ENCODE data around the gene B4GALT3. TPM values are rescaled to one million over a fixed set of nuclear protein-coding genes. Genes with fewer than 3 reads are reported as not detected.

The B4GALT3 gene
- total and polyA plus RNA-seq, 9 of the 15 experiments (the other 6 are each of a cell fraction or from before 2014, with no cell fraction given), result 31.2 to 103 (median 46.1) TPM

DNA sequence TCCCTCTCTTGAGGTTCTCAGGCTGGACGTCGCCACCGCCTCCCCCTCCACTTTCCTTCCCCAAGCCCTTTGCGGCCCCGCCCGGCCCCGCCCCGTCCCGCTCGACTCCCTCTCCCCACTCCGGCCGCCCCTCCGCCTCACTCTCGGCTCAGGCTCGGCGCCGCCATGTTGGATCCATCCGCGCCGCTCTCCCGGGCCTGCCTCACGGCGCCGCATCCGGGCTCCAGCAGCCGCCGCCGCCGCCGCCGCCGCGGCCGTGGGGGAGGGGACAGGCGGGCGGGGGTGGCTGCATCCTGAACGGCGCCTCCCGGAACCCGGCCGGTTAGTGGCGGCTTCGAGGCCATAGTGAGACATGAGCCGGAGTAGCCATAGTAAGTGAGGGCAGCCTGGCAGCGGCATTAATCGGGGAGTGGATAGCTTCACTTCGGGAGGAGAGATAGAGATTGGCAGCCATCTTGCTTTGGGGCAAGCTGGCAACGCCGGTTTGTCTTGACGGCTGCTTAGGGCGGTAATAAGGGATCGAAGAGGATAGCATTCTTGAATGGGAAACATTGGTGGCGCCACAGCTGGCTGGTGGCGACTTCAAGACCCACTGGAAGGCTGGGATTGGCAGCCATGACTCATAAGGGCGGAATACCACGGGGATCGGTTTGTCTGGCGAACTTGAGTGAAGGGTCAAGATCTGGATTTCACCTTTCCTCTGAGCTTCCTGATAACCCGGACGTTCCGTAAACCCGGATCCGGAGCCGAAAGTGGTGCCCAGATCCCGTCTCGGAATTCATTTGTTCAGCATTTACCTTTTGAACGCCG lies 44.7 kb downstream of the B4GALT3 start, which contains the start of gene DEDD (continued):
- TF ChIP-seq ZNF57 (CRISPR knock-in tag; IDR thresholded peaks at IDR 0.05), result no peak
- TF ChIP-seq, protein P1, sequence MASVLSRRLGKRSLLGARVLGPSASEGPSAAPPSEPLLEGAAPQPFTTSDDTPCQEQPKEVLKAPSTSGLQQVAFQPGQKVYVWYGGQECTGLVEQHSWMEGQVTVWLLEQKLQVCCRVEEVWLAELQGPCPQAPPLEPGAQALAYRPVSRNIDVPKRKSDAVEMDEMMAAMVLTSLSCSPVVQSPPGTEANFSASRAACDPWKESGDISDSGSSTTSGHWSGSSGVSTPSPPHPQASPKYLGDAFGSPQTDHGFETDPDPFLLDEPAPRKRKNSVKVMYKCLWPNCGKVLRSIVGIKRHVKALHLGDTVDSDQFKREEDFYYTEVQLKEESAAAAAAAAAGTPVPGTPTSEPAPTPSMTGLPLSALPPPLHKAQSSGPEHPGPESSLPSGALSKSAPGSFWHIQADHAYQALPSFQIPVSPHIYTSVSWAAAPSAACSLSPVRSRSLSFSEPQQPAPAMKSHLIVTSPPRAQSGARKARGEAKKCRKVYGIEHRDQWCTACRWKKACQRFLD (CRISPR knock-in tag; IDR thresholded peaks at IDR 0.05), result peak; percentile 92
- peak; percentile 60 for TF ChIP-seq ETV1 (tag; conservative IDR thresholded peaks at IDR 0.05; ENCODE audit: low read depth)
- TF ChIP-seq TGIF2 (CRISPR knock-in tag; IDR thresholded peaks at IDR 0.05), result no peak; the same call in 1 of the 2 replicates
- TF ChIP-seq DNMT1 (IDR thresholded peaks at IDR 0.05), result 0 out of 2 replicates have a peak, but pooled peaks have one; percentile 10
- TF ChIP-seq, protein P2, sequence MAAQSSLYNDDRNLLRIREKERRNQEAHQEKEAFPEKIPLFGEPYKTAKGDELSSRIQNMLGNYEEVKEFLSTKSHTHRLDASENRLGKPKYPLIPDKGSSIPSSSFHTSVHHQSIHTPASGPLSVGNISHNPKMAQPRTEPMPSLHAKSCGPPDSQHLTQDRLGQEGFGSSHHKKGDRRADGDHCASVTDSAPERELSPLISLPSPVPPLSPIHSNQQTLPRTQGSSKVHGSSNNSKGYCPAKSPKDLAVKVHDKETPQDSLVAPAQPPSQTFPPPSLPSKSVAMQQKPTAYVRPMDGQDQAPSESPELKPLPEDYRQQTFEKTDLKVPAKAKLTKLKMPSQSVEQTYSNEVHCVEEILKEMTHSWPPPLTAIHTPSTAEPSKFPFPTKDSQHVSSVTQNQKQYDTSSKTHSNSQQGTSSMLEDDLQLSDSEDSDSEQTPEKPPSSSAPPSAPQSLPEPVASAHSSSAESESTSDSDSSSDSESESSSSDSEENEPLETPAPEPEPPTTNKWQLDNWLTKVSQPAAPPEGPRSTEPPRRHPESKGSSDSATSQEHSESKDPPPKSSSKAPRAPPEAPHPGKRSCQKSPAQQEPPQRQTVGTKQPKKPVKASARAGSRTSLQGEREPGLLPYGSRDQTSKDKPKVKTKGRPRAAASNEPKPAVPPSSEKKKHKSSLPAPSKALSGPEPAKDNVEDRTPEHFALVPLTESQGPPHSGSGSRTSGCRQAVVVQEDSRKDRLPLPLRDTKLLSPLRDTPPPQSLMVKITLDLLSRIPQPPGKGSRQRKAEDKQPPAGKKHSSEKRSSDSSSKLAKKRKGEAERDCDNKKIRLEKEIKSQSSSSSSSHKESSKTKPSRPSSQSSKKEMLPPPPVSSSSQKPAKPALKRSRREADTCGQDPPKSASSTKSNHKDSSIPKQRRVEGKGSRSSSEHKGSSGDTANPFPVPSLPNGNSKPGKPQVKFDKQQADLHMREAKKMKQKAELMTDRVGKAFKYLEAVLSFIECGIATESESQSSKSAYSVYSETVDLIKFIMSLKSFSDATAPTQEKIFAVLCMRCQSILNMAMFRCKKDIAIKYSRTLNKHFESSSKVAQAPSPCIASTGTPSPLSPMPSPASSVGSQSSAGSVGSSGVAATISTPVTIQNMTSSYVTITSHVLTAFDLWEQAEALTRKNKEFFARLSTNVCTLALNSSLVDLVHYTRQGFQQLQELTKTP (IDR thresholded peaks at IDR 0.05; ENCODE audit: low read depth in 1 of 2, partially characterized antibody in 2 of 2), result peak in 1 of 2 experiments; percentile 69
- TF ChIP-seq ESRRA (IDR thresholded peaks at IDR 0.05; ENCODE audit: borderline replicate concordance, low read depth), result peak; percentile 39; the same call in 1 of the 2 replicates
- TF ChIP-seq ILF3 (IDR thresholded peaks at IDR 0.05; ENCODE audit: borderline replicate concordance), result peak; percentile 89; the same call in 1 of the 2 replicates
- TF ChIP-seq SAP30 (IDR thresholded peaks at IDR 0.05; ENCODE audit: borderline replicate concordance, insufficient read depth, low read depth, low read length, poor library complexity, severe bottlenecking), result peak; percentile 71
- no peak for TF ChIP-seq ZNF696 (CRISPR knock-in tag; conservative IDR thresholded peaks at IDR 0.05)
- TF ChIP-seq ETV6 (IDR thresholded peaks at IDR 0.05; ENCODE audit: borderline replicate concordance in 1 of 2, low read depth in 2 of 2, low read length in 1 of 2), result peak in 1 of 2 experiments; percentile 41; a peak in 1 of 4 replicates
- no peak for TF ChIP-seq ETV6 (CRISPR knock-in tag; IDR thresholded peaks at IDR 0.05; ENCODE audit: borderline replicate concordance)
- TF ChIP-seq, protein P3, sequence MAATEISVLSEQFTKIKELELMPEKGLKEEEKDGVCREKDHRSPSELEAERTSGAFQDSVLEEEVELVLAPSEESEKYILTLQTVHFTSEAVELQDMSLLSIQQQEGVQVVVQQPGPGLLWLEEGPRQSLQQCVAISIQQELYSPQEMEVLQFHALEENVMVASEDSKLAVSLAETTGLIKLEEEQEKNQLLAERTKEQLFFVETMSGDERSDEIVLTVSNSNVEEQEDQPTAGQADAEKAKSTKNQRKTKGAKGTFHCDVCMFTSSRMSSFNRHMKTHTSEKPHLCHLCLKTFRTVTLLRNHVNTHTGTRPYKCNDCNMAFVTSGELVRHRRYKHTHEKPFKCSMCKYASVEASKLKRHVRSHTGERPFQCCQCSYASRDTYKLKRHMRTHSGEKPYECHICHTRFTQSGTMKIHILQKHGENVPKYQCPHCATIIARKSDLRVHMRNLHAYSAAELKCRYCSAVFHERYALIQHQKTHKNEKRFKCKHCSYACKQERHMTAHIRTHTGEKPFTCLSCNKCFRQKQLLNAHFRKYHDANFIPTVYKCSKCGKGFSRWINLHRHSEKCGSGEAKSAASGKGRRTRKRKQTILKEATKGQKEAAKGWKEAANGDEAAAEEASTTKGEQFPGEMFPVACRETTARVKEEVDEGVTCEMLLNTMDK (IDR thresholded peaks at IDR 0.05; ENCODE audit: borderline replicate concordance, insufficient read depth, low read depth, low read length, poor library complexity, severe bottlenecking), result peak; percentile 75
- peak; percentile 98 to 99 (median 98) for TF ChIP-seq YY1 (IDR thresholded peaks at IDR 0.05; ENCODE audit: borderline replicate concordance in 1 of 3, control insufficient read depth in 1 of 3, extremely low read depth in 1 of 3, insufficient read depth in 3 of 3, insufficient read length in 1 of 3, insufficient replicate concordance in 2 of 3, low read depth in 1 of 3, low read length in 2 of 3)
- peak; percentile 60; the same call in 1 of the 2 replicates for TF ChIP-seq FOXJ2 (tag; IDR thresholded peaks at IDR 0.05)
- no peak for TF ChIP-seq JUN (IDR thresholded peaks at IDR 0.05; ENCODE audit: borderline replicate concordance, low read depth, low read length)
- TF ChIP-seq JUN (CRISPR knock-in tag; IDR thresholded peaks at IDR 0.05; ENCODE audit: borderline replicate concordance), result peak; percentile 56; the same call in 1 of the 2 replicates

Measured in K562 (cell line).